HEK293T (cell line): ENCODE results near the gene TMEFF2.

Experiments
- ARNT ChIP-seq: fragments of 450-650 bp; IDR thresholded peaks from 2 replicates; pipeline ENCODE4 v1.6.1; 2017; ENCODE audit warnings: mild to moderate bottlenecking
- PKNOX1 ChIP-seq: fragments of 450-650 bp; IDR thresholded peaks from 2 replicates; pipeline ENCODE4 v1.6.1; 2016
- SUZ12 ChIP-seq: fragments of 450-650 bp; IDR thresholded peaks from 2 replicates; pipeline ENCODE4 v1.6.1; 2016; ENCODE audit warnings: mild to moderate bottlenecking

GRCh38 chr2:192186806-192187205, 7.9 kb downstream of the TMEFF2 start:
- TF ChIP-seq SUZ12 (no peak), ARNT (no peak), PKNOX1 (no peak)
